Cardiac fibroblast (primary cell): Measurements from ENCODE around the gene DHRS12.

ENCODE experiments used
- DNase-seq, 2 donors: peaks; one replicate each; pipeline versions ENCODE4 v3.0.0 to v3.0.0-alpha.2; 2010; ENCODE audit warnings: low read depth in 2 of 2
- H3K4me3 ChIP-seq, 2 donors: replicated peaks in 1 of 2; 1 replicate in 1 of 2; 2 replicates in 1 of 2; pipeline ENCODE4 v1.5.1; 2011; ENCODE audit warnings: low read depth in 2 of 2, low read length in 2 of 2, mild to moderate bottlenecking in 2 of 2, moderate library complexity in 1 of 2
- CTCF ChIP-seq: IDR thresholded peaks from one replicate; pipeline ENCODE4 v1.5.1; 2011; ENCODE audit warnings: low read depth, mild to moderate bottlenecking, low read length, inconsistent platforms

The DHRS12 gene

GRCh38 chr13:51765142-51765515, 38.8 kb downstream of the DHRS12 start:
- DNase-seq: no peak
- no peak overlapping the region for H3K4me3 ChIP-seq
- TF ChIP-seq CTCF: no peak

- TF ChIP-seq CTCF: no peak
- peak; percentile 71 to 73 for DNase-seq
- H3K4me3 ChIP-seq: no peak overlapping the region
These were observed 39.5 kb downstream of the DHRS12 start for GRCh38 chr13:51764184-51765141.

DNA sequence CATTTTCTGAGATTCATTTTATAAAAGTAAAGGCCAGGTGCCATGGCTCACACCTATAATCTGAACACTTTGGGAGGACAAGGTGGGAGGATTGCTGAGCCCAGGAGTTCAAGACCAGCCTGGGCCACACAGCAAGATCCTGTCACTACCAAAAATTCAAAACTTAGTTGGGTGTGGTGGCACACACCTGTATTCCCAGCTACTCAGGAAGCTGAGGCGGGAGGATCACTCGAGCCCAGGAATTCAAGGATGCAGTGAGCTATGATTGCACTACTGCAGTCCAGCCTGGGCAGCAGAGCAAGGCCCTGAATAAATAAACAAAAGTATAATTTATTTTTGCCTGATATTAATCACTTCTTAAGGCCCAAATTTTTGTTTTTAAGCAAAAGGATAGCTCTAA, 40.5 kb downstream of the DHRS12 start:
- DNase-seq: no peak
- no peak overlapping the region for H3K4me3 ChIP-seq
- no peak for TF ChIP-seq CTCF

- DNase-seq: peak in 1 of 2 donors; percentile 31
- H3K4me3 ChIP-seq: no peak overlapping the region
- TF ChIP-seq CTCF: no peak
These were observed 42.2 kb downstream of the DHRS12 start for GRCh38 chr13:51761643-51762350.

DNA sequence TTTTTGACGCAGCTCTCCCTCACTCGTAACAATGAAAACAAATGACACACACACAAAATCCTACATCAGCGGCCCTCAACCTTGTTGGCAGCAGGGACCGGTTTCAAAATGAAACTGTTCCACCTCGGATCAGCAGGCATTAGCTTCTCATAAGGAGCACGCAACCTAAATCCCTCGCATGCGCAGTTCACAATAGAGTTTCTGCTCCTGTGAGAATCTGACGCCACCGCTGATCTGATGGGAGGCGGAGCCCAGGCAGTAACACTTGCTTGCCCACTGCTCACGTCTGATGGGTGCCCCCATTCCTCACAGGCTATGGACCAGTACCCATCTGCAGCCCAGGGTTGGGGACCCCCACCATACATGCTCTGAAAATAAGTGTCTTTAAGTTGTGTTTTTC, 43.4 kb downstream of the DHRS12 start:
- H3K4me3 ChIP-seq: no peak overlapping the region
- TF ChIP-seq CTCF: no peak
- no peak for DNase-seq

DNA sequence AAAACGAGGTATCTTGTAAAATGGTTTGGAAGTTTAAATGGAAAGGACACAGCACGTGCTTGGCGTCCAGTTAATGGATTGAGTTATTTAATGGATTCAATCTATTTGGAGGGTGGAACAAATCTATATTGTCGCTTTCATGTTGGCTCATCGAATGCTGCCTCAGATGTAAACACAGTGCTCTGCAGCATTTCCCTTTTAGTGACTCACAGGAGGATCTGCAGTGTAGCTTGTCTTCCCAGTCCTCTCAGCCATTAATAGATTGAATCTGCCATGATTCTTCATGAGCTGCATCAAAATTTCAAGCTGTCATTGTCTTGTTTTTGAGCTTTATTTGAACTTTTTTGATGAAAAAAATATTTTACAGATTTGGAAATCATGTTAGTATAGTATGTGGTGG, 44.7 kb downstream of the DHRS12 start:
- H3K4me3 ChIP-seq: no peak overlapping the region
- TF ChIP-seq CTCF: no peak
- DNase-seq: no peak
